HEK293 (cell line): ENCODE results near the gene BIRC5.

Experiments
- CTCF ChIA-PET: fragments of 350-600 bp; formaldehyde crosslinking; extraction: SDS; loops from one replicate; lab custom pipeline; 2021; ENCODE audit warnings: antibody characterized with exemption; lab: Yijun Ruan, JAX
- POLR2A ChIA-PET: fragments of 300-600 bp; formaldehyde crosslinking; extraction: SDS; loops from one replicate; lab custom pipeline; 2020; ENCODE audit warnings: antibody characterized with exemption, inconsistent platforms; lab: Yijun Ruan, JAX
- H3K27ac ChIP-seq: fragments of 200-500 bp; sonication (Bioruptor generic); 2 replicates; pipeline ENCODE4 v1.5.1; 2014; ENCODE audit warnings: low read depth, low read length, control low read depth, inconsistent platforms; ENCODE audit errors: extremely low read depth
- H3K36me3 ChIP-seq, 2 experiments: fragments of 200-500 bp in 1 of 2; sonication (Bioruptor generic) in 1 of 2; 1 replicate in 1 of 2; 2 replicates in 1 of 2; pipeline ENCODE4 v1.5.1; 2014 to 2017; ENCODE audit warnings: inconsistent platforms in 2 of 2, low read length in 2 of 2; ENCODE audit not compliant: control insufficient read depth in 2 of 2, insufficient read depth in 1 of 2
- H3K4me1 ChIP-seq: fragments of 200-500 bp; sonication (Bioruptor generic); 2 replicates; pipeline ENCODE4 v1.5.1; 2014; ENCODE audit warnings: mild to moderate bottlenecking, low read length, inconsistent platforms; ENCODE audit not compliant: control insufficient read depth, insufficient read depth
- H3K4me3 ChIP-seq: 2 replicates; pipeline ENCODE4 v1.5.1; 2011; ENCODE audit warnings: low read depth, mild to moderate bottlenecking, control low read depth, low read length, moderate library complexity
- H3K9me3 ChIP-seq: fragments of 200-500 bp; sonication (Bioruptor generic); 2 replicates; pipeline ENCODE4 v1.5.1; 2014; ENCODE audit warnings: low read depth, low read length, inconsistent platforms; ENCODE audit not compliant: control insufficient read depth, insufficient read depth
- GFI1B ChIP-seq: fragments of 450-650 bp; formaldehyde crosslinking; IDR thresholded peaks from 2 replicates; pipeline ENCODE4 v1.5.1; 2016; ENCODE audit warnings: missing biosample characterization, missing genetic modification characterization
- GLI2 ChIP-seq: fragments of 450-650 bp; formaldehyde crosslinking; IDR thresholded peaks from 2 replicates; pipeline ENCODE4; 2017; ENCODE audit warnings: missing biosample characterization, missing genetic modification characterization, low read depth, borderline replicate concordance
- GLIS1 ChIP-seq: fragments of 450-650 bp; formaldehyde crosslinking; IDR thresholded peaks from 2 replicates; pipeline ENCODE4 v1.5.1; 2016; ENCODE audit warnings: missing biosample characterization, missing genetic modification characterization
- REPIN1 ChIP-seq: fragments of 450-650 bp; formaldehyde crosslinking; IDR thresholded peaks from 2 replicates; pipeline ENCODE4 v1.5.1; 2017; ENCODE audit warnings: missing biosample characterization, missing genetic modification characterization, low read depth
- SCRT1 ChIP-seq: fragments of 450-650 bp; formaldehyde crosslinking; IDR thresholded peaks from 2 replicates; pipeline ENCODE4 v1.5.1; 2016; ENCODE audit warnings: missing biosample characterization, missing genetic modification characterization, borderline replicate concordance
- SCRT2 ChIP-seq: fragments of 450-650 bp; formaldehyde crosslinking; IDR thresholded peaks from 2 replicates; pipeline ENCODE4 v1.5.1; 2016; ENCODE audit warnings: missing biosample characterization, missing genetic modification characterization
- ZBTB20 ChIP-seq: fragments of 450-650 bp; formaldehyde crosslinking; IDR thresholded peaks from 2 replicates; pipeline ENCODE4 v1.5.1; 2016; ENCODE audit warnings: missing biosample characterization, missing genetic modification characterization
- ZNF157 ChIP-seq: fragments of 450-650 bp; formaldehyde crosslinking; IDR thresholded peaks from 2 replicates; pipeline ENCODE4 v1.5.1; 2016; ENCODE audit warnings: missing biosample characterization, missing genetic modification characterization
- ZNF175 ChIP-seq: fragments of 450-650 bp; formaldehyde crosslinking; IDR thresholded peaks from 2 replicates; pipeline ENCODE4 v1.5.1; 2016; ENCODE audit warnings: missing biosample characterization, missing genetic modification characterization
- ZNF214 ChIP-seq: fragments of 450-650 bp; formaldehyde crosslinking; IDR thresholded peaks from 2 replicates; pipeline ENCODE4 v1.5.1; 2017; ENCODE audit warnings: missing biosample characterization, mild to moderate bottlenecking, missing genetic modification characterization, borderline replicate concordance
- ZNF341 ChIP-seq: fragments of 450-650 bp; formaldehyde crosslinking; IDR thresholded peaks from 2 replicates; pipeline ENCODE4; 2016; ENCODE audit warnings: low read depth, missing biosample characterization, missing genetic modification characterization
- ZNF530 ChIP-seq: fragments of 450-650 bp; formaldehyde crosslinking; IDR thresholded peaks from 2 replicates; pipeline ENCODE4 v1.5.1; 2016; ENCODE audit warnings: low read depth, missing biosample characterization, missing genetic modification characterization
- ZNF610 ChIP-seq: fragments of 450-650 bp; formaldehyde crosslinking; IDR thresholded peaks from 2 replicates; pipeline ENCODE4 v1.5.1; 2016; ENCODE audit warnings: missing biosample characterization, missing genetic modification characterization, borderline replicate concordance
- ZNF701 ChIP-seq: fragments of 450-650 bp; formaldehyde crosslinking; IDR thresholded peaks from 2 replicates; pipeline ENCODE4 v1.5.1; 2016; ENCODE audit warnings: missing biosample characterization, missing genetic modification characterization
- ZNF707 ChIP-seq: fragments of 450-650 bp; formaldehyde crosslinking; IDR thresholded peaks from 2 replicates; pipeline ENCODE4 v1.5.1; 2016; ENCODE audit warnings: missing biosample characterization, missing genetic modification characterization
- ZNF785 ChIP-seq: fragments of 450-650 bp; formaldehyde crosslinking; IDR thresholded peaks from 2 replicates; pipeline ENCODE4 v1.5.1; 2016; ENCODE audit warnings: missing biosample characterization, missing genetic modification characterization
- ZSCAN30 ChIP-seq: fragments of 450-650 bp; IDR thresholded peaks from 2 replicates; pipeline ENCODE4 v1.5.1; 2018; ENCODE audit warnings: missing biosample characterization, mild to moderate bottlenecking, missing genetic modification characterization, moderate library complexity
- ZSCAN4 ChIP-seq: fragments of 450-650 bp; formaldehyde crosslinking; IDR thresholded peaks from 2 replicates; pipeline ENCODE4 v1.5.1; 2017; ENCODE audit warnings: missing biosample characterization, missing genetic modification characterization

The BIRC5 gene

GRCh38 chr17:78174346-78174869, 39.6 kb upstream of the BIRC5 start:
- ChIA-PET CTCF (interaction anchor here (0.6 to 8.1 kb wide), 7 partner anchors 12 to 90 kb away, joined by 3 to 94 read pairs (median 5); partner anchors contain the start of genes AFMID and TK1), POLR2A (interaction anchor here (0.9 to 4.1 kb wide), 8 partner anchors 9 to 47 kb away, joined by 3 to 48 read pairs (median 4); partner anchors contain the start of genes AFMID and TK1)
- Histone ChIP-seq H3K9me3 (no peaks in the 10 kb centered on the region), H3K36me3 (peaks cover 10 to 78% of the 10 kb centered on the region in 2 experiments; a peak in 2 of 3 replicates), H3K27ac (no peak overlapping the region; the same call in 1 of the 2 replicates), H3K4me3 (no peak overlapping the region), H3K4me1 (no peaks in the 10 kb centered on the region; the same call in 1 of the 2 replicates)
- TF ChIP-seq SCRT1 (tag by site-specific recombination), result 0 out of 2 replicates have a peak, but pooled peaks have one; percentile 31
- TF ChIP-seq ZNF157 (tag by site-specific recombination), result no peak
- no peak for TF ChIP-seq ZNF610 (tag by site-specific recombination)
- 0 out of 2 replicates have a peak, but pooled peaks have one; percentile 39 for TF ChIP-seq SCRT2 (tag by site-specific recombination)
- 0 out of 2 replicates have a peak, but pooled peaks have one; percentile 41 for TF ChIP-seq ZNF341

DNA sequence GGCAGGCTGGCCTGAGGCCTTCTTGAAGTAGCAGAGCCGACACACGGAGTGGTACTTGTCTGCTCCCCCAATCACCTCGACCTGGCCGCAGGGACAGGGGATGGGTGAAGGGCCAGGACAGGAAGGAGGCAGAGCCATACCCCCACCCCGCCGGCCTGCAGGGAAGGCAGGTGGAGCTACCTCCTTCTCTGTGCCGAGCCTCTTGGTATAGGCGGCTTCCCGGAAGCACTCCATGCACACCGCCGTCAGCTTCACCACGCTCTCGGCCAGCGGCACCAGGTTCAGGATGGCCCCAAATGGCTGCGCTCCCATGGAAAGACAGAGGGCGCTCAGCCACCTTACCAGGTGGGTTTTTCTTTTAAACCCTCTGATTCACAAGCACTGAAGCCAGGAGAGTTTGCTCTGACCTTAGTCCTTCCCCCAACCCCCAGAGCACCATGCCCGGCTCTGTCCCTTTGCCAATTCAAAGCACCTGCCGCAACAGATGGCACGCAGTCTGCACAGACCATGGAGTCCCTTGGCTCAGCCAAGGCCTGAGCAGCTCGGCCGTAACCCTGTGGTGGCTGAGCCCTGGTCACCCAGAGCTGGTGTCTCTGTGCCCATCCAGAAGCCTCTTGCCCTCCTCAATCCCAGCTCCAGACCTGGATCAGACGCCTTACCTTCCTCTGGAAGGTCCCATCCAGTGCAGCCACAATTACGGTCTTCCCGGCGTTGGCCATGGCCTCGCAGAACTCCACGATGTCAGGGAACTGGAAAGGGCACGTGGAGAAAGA, 39.0 kb upstream of the BIRC5 start:
- no peaks in the 10 kb centered on the region for H3K9me3 ChIP-seq
- POLR2A ChIA-PET, result interaction anchor here (0.8 to 4.1 kb wide), 10 partner anchors 8 to 61 kb away, joined by 3 to 48 read pairs (median 4); partner anchors contain the start of genes AFMID and TK1
- no peak overlapping the region for H3K27ac ChIP-seq
- peaks cover 14 to 84% of the 10 kb centered on the region in 2 experiments for H3K36me3 ChIP-seq
- no peaks in the 10 kb centered on the region; the same call in 1 of the 2 replicates for H3K4me1 ChIP-seq
- CTCF ChIA-PET, result interaction anchor here (0.6 to 8.1 kb wide), 9 partner anchors 11 to 90 kb away, joined by 3 to 94 read pairs (median 12); partner anchors contain the start of genes AFMID and TK1
- H3K4me3 ChIP-seq, result no peak overlapping the region
- TF ChIP-seq ZSCAN4 (no peak), ZSCAN30 (tag by site-specific recombination) (no peak), GLIS1 (no peak), REPIN1 (tag by site-specific recombination) (no peak), ZNF707 (tag by site-specific recombination) (no peak), ZNF701 (tag by site-specific recombination) (no peak), GFI1B (tag by site-specific recombination) (no peak), ZNF175 (tag by site-specific recombination) (no peak), GLI2 (tag by site-specific recombination) (no peak), ZNF530 (no peak), ZNF214 (tag by site-specific recombination) (no peak)

GRCh38 chr17:78175643-78175981, 38.4 kb upstream of the BIRC5 start:
- H3K4me1 ChIP-seq, result no peaks in the 10 kb centered on the region; the same call in 1 of the 2 replicates
- TF ChIP-seq ZBTB20 (tag by site-specific recombination) (peak; percentile 53), ZNF785 (tag by site-specific recombination) (no peak)
- no peak overlapping the region for H3K4me3 ChIP-seq
- POLR2A ChIA-PET, result interaction anchor here (0.8 to 4.1 kb wide), 6 partner anchors 8 to 61 kb away, joined by 3 to 48 read pairs (median 6); partner anchors contain the start of genes AFMID and TK1
- H3K36me3 ChIP-seq, result peaks cover 19 to 85% of the 10 kb centered on the region in 2 experiments
- H3K9me3 ChIP-seq, result no peaks in the 10 kb centered on the region
- CTCF ChIA-PET, result interaction anchor here (0.6 to 8.1 kb wide), 12 partner anchors 11 to 91 kb away, joined by 3 to 94 read pairs (median 8); partner anchors contain the start of genes AFMID and TK1
- H3K27ac ChIP-seq, result no peak overlapping the region
